ENCODE measurements around the gene ADPRH. TPM values are rescaled to one million over a fixed set of nuclear protein-coding genes. Genes with fewer than 3 reads are reported as not detected.
"Not testable (repeated sequence)": the region's sequence is repeated elsewhere in the genome, so short reads cannot be mapped to it uniquely, and the experiment has no call there.

ADPRH gene
- total RNA-seq, 1 experiment from 2014 or later, result 1.4 TPM

DNA sequence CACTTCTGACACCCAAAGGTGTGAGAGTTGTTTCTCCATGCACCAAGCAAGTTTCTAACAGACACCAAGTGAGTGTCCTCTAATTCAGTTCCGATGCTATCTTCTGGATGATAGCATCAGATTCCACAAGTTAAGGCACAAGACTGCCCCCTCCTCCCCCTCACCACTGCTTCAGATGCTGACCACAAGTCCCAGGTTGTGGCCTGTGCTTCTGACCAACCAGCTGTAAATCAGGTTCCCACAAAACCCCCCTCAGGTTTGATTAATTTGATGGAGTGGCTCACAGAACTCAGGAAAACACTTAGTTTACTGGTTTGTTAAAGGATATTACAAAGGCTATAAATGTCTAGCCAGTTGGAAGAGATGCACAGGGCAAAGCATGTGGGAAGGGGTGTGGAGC is 11.4 kb downstream of the ADPRH start:
- DNase-seq, result no peak
- Histone ChIP-seq H3K4me1 (replicated peaks; ENCODE audit: insufficient read depth) (no peaks in the 10 kb centered on the region), H3K79me2 (ENCODE audit: low read depth) (no peaks in the 10 kb centered on the region), H3K9me2 (ENCODE audit: insufficient read depth) (no peaks in the 10 kb centered on the region), H3F3A (ENCODE audit: insufficient read depth, low read depth) (no peaks in the 10 kb centered on the region), H3K27ac (no peak overlapping the region), H3K4me3 (no peak overlapping the region), H3K36me3 (ENCODE audit: low read depth) (no peaks in the 10 kb centered on the region), H3K4me2 (no peak overlapping the region), H3K9me3 (ENCODE audit: insufficient read depth, low read depth) (no peaks in the 10 kb centered on the region), H2AFZ (no peak overlapping the region), H4K20me1 (ENCODE audit: insufficient read depth) (no peaks in the 10 kb centered on the region), H3K27me3 (ENCODE audit: insufficient read depth, low read depth) (peaks cover 33% of the 10 kb centered on the region)
- CTCF ChIA-PET, result no interaction called here
- intact Hi-C loops (cut with micrococcal nuclease; ENCODE audit: unreplicated experiment), result no loop called here
- no peak for TF ChIP-seq EZH2 (IDR thresholded peaks at IDR 0.05; ENCODE audit: low read depth)
- TF ChIP-seq, protein P1, sequence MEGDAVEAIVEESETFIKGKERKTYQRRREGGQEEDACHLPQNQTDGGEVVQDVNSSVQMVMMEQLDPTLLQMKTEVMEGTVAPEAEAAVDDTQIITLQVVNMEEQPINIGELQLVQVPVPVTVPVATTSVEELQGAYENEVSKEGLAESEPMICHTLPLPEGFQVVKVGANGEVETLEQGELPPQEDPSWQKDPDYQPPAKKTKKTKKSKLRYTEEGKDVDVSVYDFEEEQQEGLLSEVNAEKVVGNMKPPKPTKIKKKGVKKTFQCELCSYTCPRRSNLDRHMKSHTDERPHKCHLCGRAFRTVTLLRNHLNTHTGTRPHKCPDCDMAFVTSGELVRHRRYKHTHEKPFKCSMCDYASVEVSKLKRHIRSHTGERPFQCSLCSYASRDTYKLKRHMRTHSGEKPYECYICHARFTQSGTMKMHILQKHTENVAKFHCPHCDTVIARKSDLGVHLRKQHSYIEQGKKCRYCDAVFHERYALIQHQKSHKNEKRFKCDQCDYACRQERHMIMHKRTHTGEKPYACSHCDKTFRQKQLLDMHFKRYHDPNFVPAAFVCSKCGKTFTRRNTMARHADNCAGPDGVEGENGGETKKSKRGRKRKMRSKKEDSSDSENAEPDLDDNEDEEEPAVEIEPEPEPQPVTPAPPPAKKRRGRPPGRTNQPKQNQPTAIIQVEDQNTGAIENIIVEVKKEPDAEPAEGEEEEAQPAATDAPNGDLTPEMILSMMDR (conservative IDR thresholded peaks at IDR 0.05), result no peak
- POLR2A ChIA-PET (ENCODE audit: unreplicated experiment), result no interaction called here
- BruUV-seq (replicated peaks), result no TSS peak

DNA sequence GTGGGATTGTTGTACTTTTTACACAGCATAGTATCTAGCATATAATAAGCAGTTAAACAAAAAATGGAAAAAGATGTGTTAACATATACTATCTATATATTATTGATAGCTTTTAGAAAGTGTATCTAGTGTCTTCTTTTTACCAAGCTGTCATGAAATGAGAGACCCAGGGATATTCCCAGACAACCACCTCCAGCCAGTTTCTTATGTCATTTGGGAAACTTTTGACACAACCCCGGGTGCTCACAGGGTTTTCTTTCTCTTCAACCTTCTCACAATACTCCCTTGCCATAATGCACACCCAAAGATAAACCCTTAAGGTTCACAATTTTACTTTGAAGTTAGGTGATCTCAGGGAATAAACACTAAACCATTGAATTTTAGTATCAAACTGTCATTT is 13.6 kb downstream of the ADPRH start:
- DNase-seq, result no peak
- H3K4me2 ChIP-seq, result no peak overlapping the region
- no peaks in the 10 kb centered on the region for H3K4me1 ChIP-seq (replicated peaks; ENCODE audit: insufficient read depth)
- no peaks in the 10 kb centered on the region for H3F3A ChIP-seq (ENCODE audit: insufficient read depth, low read depth)
- ChIA-PET POLR2A (ENCODE audit: unreplicated experiment) (no interaction called here), CTCF (no interaction called here)
- no peaks in the 10 kb centered on the region for H3K36me3 ChIP-seq (ENCODE audit: low read depth)
- H3K79me2 ChIP-seq (ENCODE audit: low read depth), result no peaks in the 10 kb centered on the region
- BruUV-seq (replicated peaks), result no TSS peak
- peaks cover 33% of the 10 kb centered on the region for H3K27me3 ChIP-seq (ENCODE audit: insufficient read depth, low read depth)
- H3K9me3 ChIP-seq (ENCODE audit: insufficient read depth, low read depth), result no peaks in the 10 kb centered on the region
- no peaks in the 10 kb centered on the region for H4K20me1 ChIP-seq (ENCODE audit: insufficient read depth)
- TF ChIP-seq, protein P1 (conservative IDR thresholded peaks at IDR 0.05), result no peak
- TF ChIP-seq EZH2 (IDR thresholded peaks at IDR 0.05; ENCODE audit: low read depth), result no peak
- no peaks in the 10 kb centered on the region for H3K9me2 ChIP-seq (ENCODE audit: insufficient read depth)
- intact Hi-C loops (cut with micrococcal nuclease; ENCODE audit: unreplicated experiment), result no loop called here
- H2AFZ ChIP-seq, result no peak overlapping the region
- H3K4me3 ChIP-seq, result no peak overlapping the region
- H3K27ac ChIP-seq, result no peak overlapping the region

DNA sequence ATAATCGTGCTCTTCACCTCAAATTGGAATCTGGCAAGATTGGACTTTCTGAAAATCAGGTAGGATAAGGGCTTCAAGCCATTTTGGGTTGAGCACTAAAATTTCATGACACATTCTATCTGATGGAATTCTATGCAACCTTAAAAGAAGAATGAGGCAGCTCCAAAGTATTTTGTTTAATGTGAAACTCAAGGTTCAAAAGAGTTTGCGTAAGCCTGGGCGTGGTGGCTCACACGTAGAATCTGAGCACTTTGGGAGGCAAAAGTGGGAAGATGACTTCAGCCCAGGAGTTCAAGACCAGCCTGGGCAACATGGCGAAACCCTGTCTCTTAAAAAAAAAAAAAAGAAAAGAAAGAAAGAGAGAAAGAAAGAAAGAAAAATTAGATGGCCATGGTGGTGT is 14.8 kb downstream of the ADPRH start:
- Histone ChIP-seq H3K4me1 (replicated peaks; ENCODE audit: insufficient read depth) (no peaks in the 10 kb centered on the region), H4K20me1 (ENCODE audit: insufficient read depth) (no peaks in the 10 kb centered on the region), H2AFZ (no peak overlapping the region), H3K79me2 (ENCODE audit: low read depth) (no peaks in the 10 kb centered on the region), H3K4me2 (no peak overlapping the region), H3K36me3 (ENCODE audit: low read depth) (no peaks in the 10 kb centered on the region), H3K27me3 (ENCODE audit: insufficient read depth, low read depth) (peaks cover 32% of the 10 kb centered on the region), H3F3A (ENCODE audit: insufficient read depth, low read depth) (no peaks in the 10 kb centered on the region), H3K9me2 (ENCODE audit: insufficient read depth) (no peaks in the 10 kb centered on the region), H3K9me3 (ENCODE audit: insufficient read depth, low read depth) (no peaks in the 10 kb centered on the region), H3K4me3 (no peak overlapping the region), H3K27ac (no peak overlapping the region)
- POLR2A ChIA-PET (ENCODE audit: unreplicated experiment), result interaction anchor here (0.6 kb wide), 1 partner anchor 20 kb away, joined by 12 read pairs; no protein-coding TSS in a partner anchor
- CTCF ChIA-PET, result no interaction called here
- DNase-seq, result no peak
- no TSS peak for BruUV-seq (replicated peaks)
- TF ChIP-seq, protein P1 (conservative IDR thresholded peaks at IDR 0.05), result no peak
- no peak for TF ChIP-seq EZH2 (IDR thresholded peaks at IDR 0.05; ENCODE audit: low read depth)
- intact Hi-C loops (cut with micrococcal nuclease; ENCODE audit: unreplicated experiment), result no loop called here

DNA sequence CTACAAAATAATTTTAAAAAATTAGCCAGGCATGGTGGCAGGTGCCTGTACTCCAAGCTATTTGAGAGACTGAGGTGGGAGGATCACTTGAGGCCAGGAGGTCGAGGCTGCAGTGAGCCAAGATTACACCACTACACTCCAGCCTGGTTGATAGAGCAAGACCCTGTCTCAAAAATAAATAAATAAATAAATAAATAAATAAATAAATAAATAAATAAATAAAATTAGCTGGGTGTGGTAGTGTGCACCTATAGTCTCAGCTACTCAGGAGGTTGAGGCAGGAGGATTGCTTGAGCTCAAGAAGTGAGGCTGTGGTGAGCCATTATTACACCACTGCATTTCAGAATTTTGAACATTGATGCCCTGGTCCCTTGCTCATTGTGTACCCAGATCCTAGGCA is 15.6 kb downstream of the ADPRH start:
- H4K20me1 ChIP-seq (ENCODE audit: insufficient read depth); H3K4me2 ChIP-seq; H2AFZ ChIP-seq; POLR2A ChIA-PET (ENCODE audit: unreplicated experiment); H3F3A ChIP-seq (ENCODE audit: insufficient read depth, low read depth); H3K27ac ChIP-seq; H3K79me2 ChIP-seq (ENCODE audit: low read depth); DNase-seq; H3K9me2 ChIP-seq (ENCODE audit: insufficient read depth); H3K36me3 ChIP-seq (ENCODE audit: low read depth); BruUV-seq (replicated peaks); intact Hi-C loops (cut with micrococcal nuclease; ENCODE audit: unreplicated experiment); H3K4me1 ChIP-seq (replicated peaks; ENCODE audit: insufficient read depth); H3K9me3 ChIP-seq (ENCODE audit: insufficient read depth, low read depth); CTCF ChIA-PET; H3K4me3 ChIP-seq: not testable (repeated sequence)
- peaks cover 23% of the 10 kb centered on the region for H3K27me3 ChIP-seq (ENCODE audit: insufficient read depth, low read depth)
